Measurements from ENCODE around the gene SIPA1L3. TPM values are rescaled to one million over a fixed set of nuclear protein-coding genes. Genes with fewer than 3 reads are reported as not detected.

SIPA1L3 gene
- total and polyA plus RNA-seq, 10 of the 15 experiments (the other 5 are each of a cell fraction or from before 2014, with no cell fraction given), result 0.24 to 66.2 (median 19.1) TPM

DNA sequence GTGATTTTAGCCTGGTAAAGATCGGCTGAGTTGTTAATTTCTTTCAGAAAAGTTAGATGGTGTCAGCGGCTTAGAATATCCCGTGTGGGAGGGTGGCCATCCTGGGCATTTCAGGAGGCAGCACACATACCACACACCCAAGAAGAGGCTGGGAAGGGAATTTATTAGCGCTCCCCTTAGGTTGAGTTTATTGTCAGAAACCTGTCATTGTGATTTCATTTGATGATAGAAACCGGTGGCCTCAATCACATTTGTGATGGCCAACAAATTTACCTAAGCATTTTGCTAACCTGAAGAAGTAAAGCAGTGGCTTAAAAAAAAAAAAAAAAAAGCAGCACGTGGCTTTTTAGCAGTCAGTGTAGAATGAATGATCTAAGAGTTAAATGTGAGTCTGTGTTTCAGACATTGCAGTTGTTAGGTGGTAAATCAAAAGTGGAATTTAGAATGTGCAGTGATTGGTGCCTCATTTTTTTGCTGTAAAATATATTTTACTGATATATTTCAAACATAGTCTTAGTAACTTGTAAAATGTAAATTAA lies 2.7 kb downstream of the SIPA1L3 start:
- Histone ChIP-seq H3K79me2 (ENCODE audit: control insufficient read depth, insufficient read depth, low read length) (peaks cover 76% of the 10 kb centered on the region), H2AFZ (ENCODE audit: control insufficient read depth, low read depth, low read length) (no peak overlapping the region), H3K27me3 (replicated peaks in 1 of 2; ENCODE audit: control insufficient read depth in 2 of 2, insufficient read depth in 2 of 2, low read length in 1 of 2) (no peaks in the 10 kb centered on the region), H3K4me2 (ENCODE audit: control insufficient read depth, insufficient read depth) (peak overlapping the region; percentile 95), H3K9ac (ENCODE audit: control insufficient read depth, insufficient read depth, low read length) (peak overlapping the region; percentile 88), H4K20me1 (ENCODE audit: control insufficient read depth, insufficient read depth) (no peaks in the 10 kb centered on the region), H3K36me3 (ENCODE audit: control insufficient read depth in 2 of 2, insufficient read depth in 2 of 2, low read length in 1 of 2) (peaks cover 0 to 4% of the 10 kb centered on the region in 2 experiments; a peak in 1 of 4 replicates), H3K9me3 (replicated peaks; ENCODE audit: control insufficient read depth, insufficient read depth, low read length) (no peaks in the 10 kb centered on the region), H3K4me3 (peak overlapping the region; percentile 88), H3K27ac (ENCODE audit: control insufficient read depth, insufficient read depth) (peak overlapping the region; percentile 64), H3K4me1 (ENCODE audit: control insufficient read depth, insufficient read depth, low read length) (peaks cover 36% of the 10 kb centered on the region)
- ATAC-seq, result no peak
- TF ChIP-seq ZSCAN29 (IDR thresholded peaks at IDR 0.05) (no peak), NFYB (IDR thresholded peaks at IDR 0.05; ENCODE audit: insufficient read depth, low read depth, low read length) (no peak), YBX1 (IDR thresholded peaks at IDR 0.05) (no peak), MYC (IDR thresholded peaks at IDR 0.05; ENCODE audit: insufficient read depth, insufficient read length, insufficient replicate concordance, low read length, severe bottlenecking) (no peak), ZNF384 (IDR thresholded peaks at IDR 0.05; ENCODE audit: borderline replicate concordance, low read depth, low read length) (peak; percentile 87), MXI1 (IDR thresholded peaks at IDR 0.05; ENCODE audit: low read depth, low read length) (peak; percentile 55; the same call in 1 of the 2 replicates), RAD51 (IDR thresholded peaks at IDR 0.05) (peak; percentile 77), NRF1 (conservative IDR thresholded peaks at IDR 0.05; ENCODE audit: low read depth, low read length) (no peak)
- FAIRE-seq, result no peak
- RAD21 ChIA-PET (ENCODE audit: unreplicated experiment), result interaction anchor here (0.8 to 9.9 kb wide), 14 partner anchors 10 to 149 kb away, joined by 3 to 98 read pairs (median 6); no protein-coding TSS in a partner anchor
- CTCF ChIA-PET, result interaction anchor here (1.5 to 11.9 kb wide), 4 partner anchors 22 to 139 kb away, joined by 7 to 183 read pairs (median 21); no protein-coding TSS in a partner anchor
- DNase-seq (ENCODE audit: low read depth, low spot score), result no peak
- POLR2A ChIA-PET, result interaction anchor here (0.7 to 4.0 kb wide), 9 partner anchors 11 to 428 kb away, joined by 3 to 25 read pairs (median 5); no protein-coding TSS in a partner anchor
- BruUV-seq (replicated peaks), result no TSS peak
- in situ Hi-C loops (cut with MboI), result loop anchor here (5.0 kb wide), 2 partner anchors 68 to 138 kb away; no protein-coding TSS in a partner anchor
- SMC1A ChIA-PET (ENCODE audit: uncharacterized antibody, unreplicated experiment), result interaction anchor here (0.7 to 7.6 kb wide), 12 partner anchors 9 to 290 kb away, joined by 3 to 58 read pairs (median 14); no protein-coding TSS in a partner anchor
- WGBS (ENCODE audit: insufficient coverage, insufficient replicate concordance, low lambda C conversion rate, missing lambda C conversion rate), result 61% methylated on average over 6 of the region's 6 CpGs
- intact Hi-C loops (cut with micrococcal nuclease; ENCODE audit: unreplicated experiment), result loop anchor here (5.0 kb wide), 1 partner anchor 188 kb away; no protein-coding TSS in a partner anchor

Data from GM12878 (cell line).